ENCODE measurements around the gene SOX1. TPM values are rescaled to one million over a fixed set of nuclear protein-coding genes. Genes with fewer than 3 reads are reported as not detected.

Gene SOX1
- total and polyA plus RNA-seq, 10 of the 15 experiments (the other 5 are each of a cell fraction or from before 2014, with no cell fraction given): not detected

DNA sequence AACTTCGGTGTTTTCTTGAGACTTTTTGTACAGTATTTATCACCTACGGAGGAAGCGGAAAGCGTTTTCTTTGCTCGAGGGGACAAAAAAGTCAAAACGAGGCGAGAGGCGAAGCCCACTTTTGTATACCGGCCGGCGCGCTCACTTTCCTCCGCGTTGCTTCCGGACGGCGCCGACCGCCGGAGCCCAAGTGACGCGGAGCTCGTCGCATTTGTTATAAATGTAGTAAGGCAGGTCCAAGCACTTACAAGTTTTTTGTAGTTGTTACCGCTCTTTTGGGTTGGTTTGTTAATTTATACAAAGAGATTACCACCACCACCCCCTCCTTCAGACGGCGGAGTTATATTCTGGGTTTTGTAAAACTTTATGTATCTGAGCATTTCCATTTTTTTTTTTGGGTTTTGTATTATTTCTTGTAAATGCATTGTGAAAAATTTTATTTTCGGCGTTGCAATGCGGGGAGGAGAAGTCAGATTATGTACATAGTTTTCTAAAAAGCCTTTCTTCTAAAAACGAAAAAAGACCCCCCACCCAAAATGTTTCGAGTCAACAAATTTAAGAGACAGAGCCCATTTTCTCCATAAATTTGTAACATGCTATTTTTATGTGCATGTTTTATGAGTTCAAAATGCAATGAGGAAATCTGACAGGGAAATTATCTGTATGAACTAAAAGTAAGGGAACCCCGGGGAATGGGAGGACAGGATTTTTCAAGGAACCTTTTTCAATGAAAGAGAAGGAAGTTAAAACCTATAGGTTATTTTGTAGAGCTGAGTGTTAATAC is 2.3 kb downstream of the SOX1 start:
- intact Hi-C loops (cut with micrococcal nuclease; ENCODE audit: unreplicated experiment): no loop called here
- FAIRE-seq (no peak), ATAC-seq (no peak), DNase-seq (ENCODE audit: low read depth, low spot score) (no peak)
- WGBS (ENCODE audit: insufficient coverage, insufficient replicate concordance, low lambda C conversion rate, missing lambda C conversion rate): 72% methylated on average over 33 of the region's 33 CpGs
- Histone ChIP-seq H3K36me3 (ENCODE audit: control insufficient read depth in 2 of 2, insufficient read depth in 2 of 2, low read length in 1 of 2) (no peaks in the 10 kb centered on the region), H3K4me3 (no peak overlapping the region), H3K4me1 (ENCODE audit: control insufficient read depth, insufficient read depth, low read length) (no peaks in the 10 kb centered on the region), H3K79me2 (ENCODE audit: control insufficient read depth, insufficient read depth, low read length) (no peaks in the 10 kb centered on the region), H3K9ac (ENCODE audit: control insufficient read depth, insufficient read depth, low read length) (no peak overlapping the region), H2AFZ (ENCODE audit: control insufficient read depth, low read depth, low read length) (no peak overlapping the region), H3K27ac (ENCODE audit: control insufficient read depth, insufficient read depth) (no peak overlapping the region), H4K20me1 (ENCODE audit: control insufficient read depth, insufficient read depth) (no peaks in the 10 kb centered on the region), H3K4me2 (ENCODE audit: control insufficient read depth, insufficient read depth) (no peak overlapping the region), H3K27me3 (replicated peaks in 1 of 2; ENCODE audit: control insufficient read depth in 2 of 2, insufficient read depth in 2 of 2, low read length in 1 of 2) (peaks cover 0 to 3% of the 10 kb centered on the region in 2 experiments; a peak in 1 of 4 replicates), H3K9me3 (replicated peaks; ENCODE audit: control insufficient read depth, insufficient read depth, low read length) (no peaks in the 10 kb centered on the region; the same call in 2 of the 3 replicates)
- ChIA-PET SMC1A (ENCODE audit: uncharacterized antibody, unreplicated experiment) (no interaction called here), POLR2A (no interaction called here), CTCF (interaction anchor here (0.6 kb wide), 1 partner anchor 151 kb away, joined by 4 read pairs; no protein-coding TSS in a partner anchor), RAD21 (ENCODE audit: unreplicated experiment) (no interaction called here)
- in situ Hi-C loops (cut with MboI): no loop called here
- TF ChIP-seq, protein P1, sequence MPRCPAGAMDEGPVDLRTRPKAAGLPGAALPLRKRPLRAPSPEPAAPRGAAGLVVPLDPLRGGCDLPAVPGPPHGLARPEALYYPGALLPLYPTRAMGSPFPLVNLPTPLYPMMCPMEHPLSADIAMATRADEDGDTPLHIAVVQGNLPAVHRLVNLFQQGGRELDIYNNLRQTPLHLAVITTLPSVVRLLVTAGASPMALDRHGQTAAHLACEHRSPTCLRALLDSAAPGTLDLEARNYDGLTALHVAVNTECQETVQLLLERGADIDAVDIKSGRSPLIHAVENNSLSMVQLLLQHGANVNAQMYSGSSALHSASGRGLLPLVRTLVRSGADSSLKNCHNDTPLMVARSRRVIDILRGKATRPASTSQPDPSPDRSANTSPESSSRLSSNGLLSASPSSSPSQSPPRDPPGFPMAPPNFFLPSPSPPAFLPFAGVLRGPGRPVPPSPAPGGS (IDR thresholded peaks at IDR 0.05; ENCODE audit: borderline replicate concordance, insufficient read depth, low read depth, low read length, poor library complexity, severe bottlenecking): no peak
- TF ChIP-seq, protein P2, sequence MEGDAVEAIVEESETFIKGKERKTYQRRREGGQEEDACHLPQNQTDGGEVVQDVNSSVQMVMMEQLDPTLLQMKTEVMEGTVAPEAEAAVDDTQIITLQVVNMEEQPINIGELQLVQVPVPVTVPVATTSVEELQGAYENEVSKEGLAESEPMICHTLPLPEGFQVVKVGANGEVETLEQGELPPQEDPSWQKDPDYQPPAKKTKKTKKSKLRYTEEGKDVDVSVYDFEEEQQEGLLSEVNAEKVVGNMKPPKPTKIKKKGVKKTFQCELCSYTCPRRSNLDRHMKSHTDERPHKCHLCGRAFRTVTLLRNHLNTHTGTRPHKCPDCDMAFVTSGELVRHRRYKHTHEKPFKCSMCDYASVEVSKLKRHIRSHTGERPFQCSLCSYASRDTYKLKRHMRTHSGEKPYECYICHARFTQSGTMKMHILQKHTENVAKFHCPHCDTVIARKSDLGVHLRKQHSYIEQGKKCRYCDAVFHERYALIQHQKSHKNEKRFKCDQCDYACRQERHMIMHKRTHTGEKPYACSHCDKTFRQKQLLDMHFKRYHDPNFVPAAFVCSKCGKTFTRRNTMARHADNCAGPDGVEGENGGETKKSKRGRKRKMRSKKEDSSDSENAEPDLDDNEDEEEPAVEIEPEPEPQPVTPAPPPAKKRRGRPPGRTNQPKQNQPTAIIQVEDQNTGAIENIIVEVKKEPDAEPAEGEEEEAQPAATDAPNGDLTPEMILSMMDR (IDR thresholded peaks at IDR 0.05 in 2 of 3, conservative IDR thresholded peaks at IDR 0.05 in 1 of 3; ENCODE audit: control insufficient read depth in 2 of 3, extremely low read depth in 1 of 3, insufficient read depth in 1 of 3, low read depth in 3 of 3, low read length in 3 of 3): no peak
- TF ChIP-seq MTA2 (IDR thresholded peaks at IDR 0.05; ENCODE audit: low read depth) (no peak), EP300 (IDR thresholded peaks at IDR 0.05; ENCODE audit: borderline replicate concordance in 1 of 2, control insufficient read depth in 1 of 2, low read depth in 2 of 2, low read length in 2 of 2) (no peak), EZH2 (IDR thresholded peaks at IDR 0.05; ENCODE audit: borderline replicate concordance, control insufficient read depth, low read depth, low read length) (no peak)
- no TSS peak for BruUV-seq (replicated peaks)
